HG03175 (cell line): Measurements from ENCODE around the gene UGT1A8.
A peak's percentile ranks its signal among the peaks of the same experiment; 100 is the strongest.
"Not testable (repeated sequence)": the region's sequence is repeated elsewhere in the genome, so short reads cannot be mapped to it uniquely, and the experiment has no call there.

ENCODE experiments used
- ATAC-seq: cut with Tn5 transposase; IDR thresholded peaks from one replicate; pipeline ENCODE4 v1.9.1; 2021; ENCODE audit warnings: mild to moderate bottlenecking, moderate library complexity; ENCODE audit not compliant: unreplicated experiment

The UGT1A8 gene

DNA sequence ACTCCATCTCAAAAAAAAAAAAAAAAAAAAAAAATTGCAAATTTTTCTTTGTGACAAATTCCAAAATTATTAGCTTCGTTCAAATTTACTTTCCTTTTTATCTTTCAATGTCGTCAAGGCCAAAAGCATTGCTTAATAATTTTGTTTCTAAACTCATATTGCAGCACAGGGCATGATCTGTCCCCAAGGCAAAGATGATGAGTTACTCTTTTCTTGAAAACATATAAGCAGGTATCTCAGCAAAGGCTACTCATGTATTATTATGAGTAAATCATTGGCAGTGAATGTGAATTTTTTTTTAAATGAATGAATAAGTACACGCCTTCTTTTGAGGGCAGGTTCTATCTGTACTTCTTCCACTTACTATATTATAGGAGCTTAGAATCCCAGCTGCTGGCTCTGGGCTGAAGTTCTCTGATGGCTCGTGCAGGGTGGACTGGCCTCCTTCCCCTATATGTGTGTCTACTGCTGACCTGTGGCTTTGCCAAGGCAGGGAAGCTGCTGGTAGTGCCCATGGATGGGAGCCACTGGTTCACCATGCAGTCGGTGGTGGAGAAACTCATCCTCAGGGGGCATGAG lies 64.2 kb downstream of the UGT1A8 start, which contains the start of gene UGT1A7:
UGT1A7 (plus strand) TSS at position 381 of the 579 bp plus-strand sequence; CDS start at position 418, 37 bp downstream.
- ATAC-seq = no peak

DNA sequence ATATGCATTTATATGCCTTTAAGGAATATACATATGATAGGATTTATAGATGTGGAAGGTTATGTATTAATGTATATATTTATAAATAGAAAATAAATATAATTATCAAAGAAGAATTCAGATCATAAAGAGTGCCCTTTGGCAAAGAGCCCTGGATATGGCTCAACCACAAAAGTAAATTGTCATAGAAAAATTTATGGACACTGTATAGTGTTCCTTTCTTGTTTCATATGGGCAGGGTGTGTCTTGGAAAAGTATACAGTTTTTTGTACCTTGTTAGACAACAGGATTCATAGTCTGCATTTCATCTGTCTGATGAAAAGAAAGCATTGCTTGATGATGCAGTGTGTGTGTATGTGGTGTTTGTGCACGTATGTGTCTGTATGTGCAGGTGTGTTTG lies 67.2 kb downstream of the UGT1A8 start:
- no peak for ATAC-seq

DNA sequence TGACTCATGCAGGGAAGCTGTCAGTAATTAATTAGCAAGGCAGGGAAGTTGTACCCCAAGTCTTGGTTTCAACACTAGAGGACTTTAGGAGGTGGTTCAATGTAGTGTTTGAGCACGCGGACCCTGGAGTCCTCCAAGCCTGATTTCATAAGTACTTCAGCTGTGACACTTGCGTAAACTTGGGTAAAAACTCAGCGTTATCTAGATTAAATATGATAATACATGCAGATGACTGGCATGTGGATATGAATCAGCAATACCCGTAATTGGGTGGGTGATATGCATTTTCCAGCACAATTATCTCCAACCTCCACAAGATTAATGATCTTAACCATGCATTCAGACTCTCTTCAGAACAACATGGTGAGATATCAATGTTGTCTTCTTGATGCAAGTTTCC lies 69.5 kb downstream of the UGT1A8 start:
- no peak for ATAC-seq

DNA sequence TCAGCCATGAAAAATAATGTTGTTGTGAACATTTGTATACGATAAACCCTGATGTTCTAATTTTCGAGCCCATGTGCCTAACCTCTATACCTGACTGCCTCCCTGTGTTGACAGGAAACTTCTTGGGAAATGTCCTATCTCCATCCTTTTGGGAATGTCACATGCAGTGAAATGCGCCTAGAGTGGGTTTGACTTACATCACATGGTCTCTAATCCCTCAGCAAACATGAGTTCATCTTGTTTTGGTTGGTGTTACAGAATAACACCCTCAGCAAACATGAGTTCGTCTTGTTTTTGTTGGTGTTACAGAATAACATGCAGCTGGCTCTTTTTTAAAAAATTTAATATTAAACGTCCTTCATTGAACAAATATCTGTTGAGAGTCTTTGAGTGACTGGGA lies 70.9 kb downstream of the UGT1A8 start:
- no peak for ATAC-seq

DNA sequence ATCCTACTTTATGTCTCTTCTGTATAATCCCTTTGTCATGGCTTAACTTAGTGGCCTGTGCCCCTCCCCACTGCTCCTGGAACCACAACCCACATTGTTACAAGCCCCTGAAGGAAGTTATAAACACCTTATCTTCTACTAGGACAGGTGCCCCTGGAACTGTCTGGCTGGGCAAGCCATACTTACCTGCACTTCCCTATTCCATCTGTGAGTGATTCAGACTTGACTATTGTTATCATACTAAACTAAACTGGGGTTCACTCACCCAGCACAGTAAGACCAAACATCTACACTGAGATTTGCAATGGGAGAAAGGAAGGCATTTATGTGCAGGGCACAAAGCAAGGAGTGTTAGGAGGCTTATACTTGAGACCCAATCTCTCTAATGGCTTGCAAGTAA lies 71.6 kb downstream of the UGT1A8 start:
- no peak for ATAC-seq

DNA sequence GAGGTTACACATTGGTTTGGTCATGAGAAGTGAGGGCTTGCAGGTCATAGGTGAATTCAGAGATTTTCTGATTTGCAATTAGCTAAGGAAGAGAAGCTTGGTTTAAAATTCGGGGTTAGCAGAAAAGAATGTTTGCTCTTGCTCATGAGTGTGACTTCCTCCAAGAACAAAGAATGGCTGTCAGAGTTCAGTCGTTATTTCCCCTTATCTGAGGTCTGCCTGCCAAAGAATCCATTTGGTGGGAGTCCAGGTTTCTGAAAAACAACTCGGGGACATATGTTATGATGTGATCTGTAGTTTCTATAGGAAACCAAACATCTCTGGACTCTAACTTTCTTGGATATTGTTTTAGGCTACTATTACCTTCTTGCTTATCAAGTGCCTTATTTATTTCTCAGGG lies 72.1 kb downstream of the UGT1A8 start:
- ATAC-seq = no peak

DNA sequence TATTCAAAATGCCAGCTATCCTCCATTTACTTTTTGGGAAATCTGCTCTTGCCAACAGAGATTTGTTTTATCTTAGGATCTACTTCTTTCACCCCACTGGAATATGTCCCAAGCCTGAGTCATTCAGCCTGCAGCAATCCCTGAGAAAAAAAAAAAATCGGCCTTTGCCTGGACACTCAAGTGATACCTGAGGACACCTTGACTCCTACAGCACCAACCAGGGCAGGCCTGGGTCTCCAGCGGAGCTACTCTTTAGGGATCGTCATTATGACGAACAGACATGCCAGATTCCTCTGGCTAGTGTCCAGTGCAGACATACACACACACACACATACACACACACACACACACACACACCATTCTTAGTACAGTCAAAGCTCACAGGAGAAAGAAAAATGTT lies 73.0 kb downstream of the UGT1A8 start:
- ATAC-seq = no peak

DNA sequence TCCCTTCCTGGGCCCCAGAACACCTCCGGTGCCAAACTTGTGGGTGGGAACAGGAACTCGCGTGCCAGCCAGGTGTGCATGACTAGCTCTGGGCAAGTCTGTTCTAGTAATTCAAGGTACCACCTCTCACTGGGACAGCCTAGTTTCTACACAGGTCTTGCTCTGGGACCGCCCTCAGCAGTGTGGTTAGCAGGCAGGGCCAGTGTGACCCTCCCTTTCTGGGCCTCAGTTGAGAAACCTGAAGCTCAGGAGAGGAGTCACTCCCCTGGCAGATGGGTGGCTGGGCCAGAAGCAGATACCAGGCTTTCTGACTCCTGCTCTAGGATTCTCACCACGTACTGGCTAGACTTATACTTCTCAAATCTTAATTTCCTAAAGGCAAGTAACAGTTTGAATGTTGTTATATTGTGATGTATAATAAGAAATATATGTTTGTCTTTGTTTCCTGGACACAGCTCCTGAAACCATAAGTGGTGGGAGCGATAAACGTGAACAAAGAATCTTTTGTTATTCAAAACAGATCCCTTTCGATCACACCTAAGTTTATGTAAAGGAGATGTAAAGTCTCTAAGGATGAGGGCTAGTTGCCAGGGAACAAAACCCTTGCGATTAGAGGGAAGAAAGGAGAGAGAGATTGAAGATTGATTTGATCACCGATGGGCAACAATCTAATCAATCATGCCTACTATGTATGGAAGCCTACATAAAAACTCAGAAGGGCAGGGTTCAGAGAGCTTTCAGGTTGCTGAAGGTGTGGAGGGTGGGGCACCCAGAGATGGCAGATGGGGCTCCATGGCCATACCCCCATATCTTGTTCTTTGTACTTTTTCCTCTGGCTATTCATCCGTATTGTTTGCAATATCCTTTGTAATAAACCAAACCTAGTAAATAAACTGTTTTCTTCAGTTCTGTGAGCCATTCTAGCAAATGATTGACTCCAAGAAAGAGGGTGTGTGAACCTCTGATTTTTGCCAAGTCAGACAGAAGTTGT lies 74.3 kb downstream of the UGT1A8 start:
- ATAC-seq = no peak

DNA sequence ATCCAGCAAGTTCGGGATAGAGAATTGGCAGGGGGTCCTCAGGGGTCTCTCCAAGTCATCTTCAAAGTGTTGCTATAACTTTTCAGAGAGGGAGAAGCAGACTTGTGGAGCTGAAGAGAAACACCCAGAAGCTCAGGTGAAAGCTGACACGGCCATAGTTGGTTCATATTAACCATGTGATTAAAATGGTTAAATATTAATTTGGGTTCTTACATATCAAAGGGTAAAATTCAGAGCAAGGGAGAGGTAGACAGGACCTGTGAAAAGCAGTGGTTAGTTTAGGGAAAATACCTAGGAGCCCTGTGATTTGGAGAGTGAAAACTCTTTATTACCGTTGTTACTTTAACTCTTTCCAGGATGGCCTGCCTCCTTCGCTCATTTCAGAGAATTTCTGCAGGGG lies 75.2 kb downstream of the UGT1A8 start, which contains the start of gene UGT1A6:
UGT1A6 (plus strand) TSS at position 243 of the 400 bp plus-strand sequence; CDS start at position 358, 115 bp downstream.
- no peak for ATAC-seq

DNA sequence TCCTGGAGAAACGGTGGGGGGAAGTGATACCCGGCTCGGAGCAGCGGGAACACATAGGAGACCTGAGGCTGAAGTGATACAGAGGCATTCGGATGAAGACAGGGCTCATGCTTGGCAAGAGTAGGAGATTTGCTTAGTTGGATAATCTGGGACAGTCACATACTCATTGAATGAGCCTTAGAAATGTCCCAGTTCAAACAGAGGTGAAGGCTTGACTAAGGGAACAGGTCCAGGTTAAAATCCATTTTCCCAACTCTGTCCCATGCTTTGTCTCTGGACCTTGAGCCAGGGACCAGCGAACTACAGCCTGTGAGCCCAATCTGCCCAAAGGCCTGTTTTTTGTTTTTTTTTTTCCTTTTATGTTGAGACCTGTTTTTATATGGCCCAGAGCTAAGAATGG lies 76.5 kb downstream of the UGT1A8 start:
- ATAC-seq = no peak

DNA sequence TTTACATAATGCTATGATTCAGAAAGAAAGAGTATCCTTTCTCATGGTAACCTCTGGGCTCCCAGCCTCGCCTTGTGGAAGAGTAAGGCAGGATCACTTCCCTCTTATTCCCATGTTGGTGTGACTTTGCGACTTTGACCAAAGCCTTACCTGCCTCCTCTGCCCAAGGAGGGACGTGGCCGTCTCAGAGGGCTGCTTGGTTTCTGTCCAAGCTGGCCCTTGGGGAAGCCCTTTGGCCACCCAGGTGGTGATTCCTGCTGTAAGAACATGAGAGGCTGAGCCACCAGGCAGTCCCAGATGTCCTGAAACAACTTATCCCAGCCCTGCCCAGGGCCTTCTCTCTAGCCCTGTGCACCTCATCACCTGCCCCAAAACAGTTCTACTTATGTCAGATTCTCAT lies 81.3 kb downstream of the UGT1A8 start:
- no peak for ATAC-seq

DNA sequence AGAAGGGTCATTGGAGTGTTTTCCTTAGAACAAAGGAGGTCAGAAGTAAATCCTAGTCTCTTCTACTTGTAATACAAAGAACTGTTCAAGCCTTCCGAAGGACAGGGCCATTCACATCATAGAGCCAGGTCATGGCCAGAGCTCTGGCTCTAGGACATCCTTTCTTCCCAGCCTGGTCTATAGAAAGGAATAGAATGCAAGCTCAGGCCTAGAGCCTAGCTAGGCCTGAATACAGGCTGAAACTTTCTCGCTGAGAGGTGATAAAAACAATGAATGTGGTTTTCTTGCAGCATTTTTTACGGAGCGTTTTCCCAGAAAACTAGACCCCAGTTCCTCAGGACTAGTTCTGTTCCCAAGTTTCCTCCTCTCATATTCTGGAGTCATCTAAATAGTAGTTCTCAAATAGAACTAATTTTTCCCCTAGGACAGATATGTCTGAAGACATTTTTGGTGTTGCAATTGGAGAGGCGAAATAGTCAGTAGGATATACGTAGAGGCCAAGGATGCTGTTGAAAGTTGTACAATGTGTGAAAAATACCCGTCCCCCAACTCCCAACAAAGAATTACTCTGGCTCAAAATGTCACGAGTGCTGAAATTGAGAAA lies 82.1 kb downstream of the UGT1A8 start:
- no peak for ATAC-seq

DNA sequence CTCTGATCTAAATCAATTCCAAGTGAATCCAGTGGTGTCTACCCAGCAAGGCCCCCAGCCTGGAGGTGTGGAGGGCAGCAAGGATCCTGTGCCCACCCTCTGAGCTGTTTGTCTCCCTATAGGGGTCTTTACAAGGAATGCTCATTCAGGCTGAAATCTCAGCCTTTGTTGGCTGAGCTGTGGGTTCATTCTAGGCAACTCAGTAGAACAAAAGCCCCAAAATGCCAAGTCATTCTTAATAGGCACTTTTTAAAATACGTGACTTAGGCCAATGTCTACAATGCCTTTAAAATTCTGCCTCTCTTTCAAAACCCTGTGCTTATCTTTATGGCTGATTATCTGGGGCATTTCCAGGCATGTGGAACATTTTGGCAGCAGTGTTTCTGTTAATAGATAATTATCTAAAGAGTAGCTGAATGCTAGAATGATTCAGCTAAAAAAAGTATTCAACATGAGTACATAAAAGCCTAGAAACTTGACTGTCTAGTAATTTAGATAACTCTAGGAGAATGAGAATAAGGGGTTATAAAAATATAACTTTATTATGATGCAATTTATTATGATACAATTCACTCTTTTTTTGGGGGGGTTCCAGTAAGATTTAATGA lies 82.7 kb downstream of the UGT1A8 start:
- no peak for ATAC-seq

DNA sequence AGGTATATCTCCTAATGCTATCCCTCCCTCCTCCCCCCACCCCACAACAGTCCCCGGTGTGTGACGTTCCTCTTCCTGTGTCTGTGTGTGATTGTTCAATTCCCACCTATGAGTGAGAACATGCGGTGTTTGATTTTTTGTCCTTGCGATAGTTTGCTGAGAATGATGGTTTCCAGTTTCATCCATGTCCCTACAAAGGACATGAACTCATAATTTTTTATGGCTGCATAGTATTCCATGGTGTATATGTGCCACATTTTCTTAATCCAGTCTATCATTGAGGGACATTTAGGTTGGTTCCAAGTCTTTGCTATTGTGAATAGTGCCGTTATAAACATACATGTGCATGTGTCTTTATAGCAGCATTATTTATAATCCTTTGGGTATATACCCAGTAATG lies 83.4 kb downstream of the UGT1A8 start:
- not testable (repeated sequence) for ATAC-seq

DNA sequence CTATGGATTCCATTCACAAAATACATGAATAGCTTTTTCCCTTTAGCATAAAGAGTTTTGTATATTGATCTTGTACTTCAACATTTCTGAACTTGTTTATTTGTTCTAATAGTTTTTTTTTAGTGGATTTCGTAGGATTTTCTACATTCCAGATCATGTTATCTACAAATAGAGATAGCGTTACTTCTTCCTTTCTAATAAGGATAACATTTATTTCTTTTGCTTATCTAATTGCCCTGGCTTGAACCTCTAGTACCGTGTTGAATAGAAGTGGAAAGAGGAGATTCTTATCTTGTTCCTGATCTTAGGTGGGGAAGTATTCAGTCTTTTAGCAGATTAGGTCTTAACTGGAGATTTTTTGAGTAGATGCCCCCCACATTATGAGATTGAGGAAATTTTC lies 84.8 kb downstream of the UGT1A8 start:
- ATAC-seq = no peak

DNA sequence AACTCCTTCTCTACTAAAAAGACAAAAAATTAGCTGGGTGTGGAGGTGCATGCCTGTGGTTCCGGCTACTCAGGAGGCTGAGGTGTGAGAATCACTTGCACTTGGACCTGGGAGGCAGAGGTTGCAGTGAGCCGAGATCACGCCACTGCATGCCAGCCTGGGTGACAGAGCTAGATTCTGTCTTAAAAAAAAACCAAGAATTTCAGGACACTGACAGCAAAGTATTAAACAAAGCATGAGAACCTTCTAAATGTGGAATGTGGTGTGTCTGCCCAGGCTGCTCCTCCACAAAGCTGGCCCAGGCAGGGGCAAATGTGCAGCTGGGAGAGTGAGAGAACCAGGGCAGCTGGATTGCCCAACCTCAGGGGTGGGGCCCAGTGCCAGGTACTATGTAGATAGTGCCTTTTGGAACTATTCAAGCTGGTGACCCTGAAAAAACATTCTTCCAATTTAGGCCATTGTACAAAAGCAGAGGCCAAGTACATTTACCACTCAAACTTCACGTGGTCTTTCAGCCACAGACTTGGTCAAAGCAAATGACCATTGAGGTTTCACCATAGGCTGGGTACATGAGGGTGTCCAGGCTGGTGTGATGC lies 88.6 kb downstream of the UGT1A8 start:
- no peak for ATAC-seq

DNA sequence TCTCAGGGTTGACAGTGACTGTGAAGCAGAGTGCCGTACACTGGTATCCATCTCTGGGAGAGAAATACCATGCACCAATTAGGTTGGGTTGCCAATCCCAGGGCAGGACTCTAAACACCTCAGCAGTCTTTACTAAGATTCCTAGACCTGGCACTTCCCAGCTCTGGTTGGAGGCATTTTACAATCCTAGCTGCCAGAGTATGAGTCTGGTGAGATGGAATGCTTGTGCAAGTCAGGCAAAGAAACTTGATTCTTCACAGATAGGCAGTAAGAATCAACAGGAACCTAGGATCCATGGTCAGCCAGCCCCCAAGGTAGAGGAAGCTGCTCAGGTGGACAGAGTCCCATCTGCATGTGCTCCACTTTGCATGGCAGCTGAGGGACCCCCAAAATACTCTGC lies 89.3 kb downstream of the UGT1A8 start:
- ATAC-seq = no peak

DNA sequence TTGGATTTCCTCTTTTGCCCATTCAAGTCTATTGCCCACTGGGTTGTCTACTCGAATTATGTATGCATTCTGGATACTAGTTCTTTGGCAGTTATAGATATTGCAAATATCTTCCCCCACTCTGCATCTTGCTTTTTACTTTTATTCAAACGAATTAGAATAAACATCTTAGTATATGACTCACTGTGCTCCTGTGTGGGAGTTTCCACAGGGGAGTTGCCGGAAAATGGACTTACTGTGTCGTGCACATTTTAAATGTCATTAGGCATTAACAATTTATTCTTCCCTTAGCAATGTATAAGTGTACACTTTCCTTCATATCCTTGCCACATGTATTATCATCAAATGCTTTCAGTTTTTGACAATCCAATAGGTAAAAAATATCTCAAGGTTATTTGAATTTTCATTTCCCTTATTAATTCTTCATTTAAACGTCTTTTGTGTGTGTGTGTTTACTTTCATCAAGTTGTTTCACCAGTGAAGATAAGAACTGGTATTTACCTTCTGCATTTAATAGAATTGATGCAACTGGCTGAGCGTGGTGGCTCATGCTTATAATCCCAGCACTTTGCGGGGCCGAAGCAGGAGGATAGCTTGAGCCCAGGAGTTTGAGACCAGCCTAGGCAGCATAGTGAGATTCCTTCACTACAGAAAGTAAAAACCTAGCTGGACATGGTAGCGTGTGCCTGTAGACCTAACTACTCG lies 90.7 kb downstream of the UGT1A8 start:
- ATAC-seq = no peak

DNA sequence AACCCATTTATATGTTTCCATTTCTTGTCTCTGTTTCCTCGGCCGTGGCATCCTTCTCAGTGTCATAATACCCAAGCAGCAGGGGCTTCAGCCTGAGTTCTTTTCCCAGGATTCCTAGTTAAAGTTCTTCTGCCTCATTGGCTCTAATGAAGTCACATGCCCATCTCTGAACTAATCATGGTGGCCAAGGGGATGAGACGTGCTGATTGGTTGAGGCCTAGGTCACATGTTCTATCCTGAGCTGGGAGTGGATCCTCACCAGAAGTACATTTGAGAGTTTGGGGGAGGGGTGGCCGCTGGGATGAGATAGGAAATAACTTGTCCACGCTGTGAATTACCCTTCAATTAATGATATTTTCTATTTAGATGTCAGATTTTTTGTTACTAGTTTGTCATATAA lies 91.5 kb downstream of the UGT1A8 start:
- no peak for ATAC-seq

DNA sequence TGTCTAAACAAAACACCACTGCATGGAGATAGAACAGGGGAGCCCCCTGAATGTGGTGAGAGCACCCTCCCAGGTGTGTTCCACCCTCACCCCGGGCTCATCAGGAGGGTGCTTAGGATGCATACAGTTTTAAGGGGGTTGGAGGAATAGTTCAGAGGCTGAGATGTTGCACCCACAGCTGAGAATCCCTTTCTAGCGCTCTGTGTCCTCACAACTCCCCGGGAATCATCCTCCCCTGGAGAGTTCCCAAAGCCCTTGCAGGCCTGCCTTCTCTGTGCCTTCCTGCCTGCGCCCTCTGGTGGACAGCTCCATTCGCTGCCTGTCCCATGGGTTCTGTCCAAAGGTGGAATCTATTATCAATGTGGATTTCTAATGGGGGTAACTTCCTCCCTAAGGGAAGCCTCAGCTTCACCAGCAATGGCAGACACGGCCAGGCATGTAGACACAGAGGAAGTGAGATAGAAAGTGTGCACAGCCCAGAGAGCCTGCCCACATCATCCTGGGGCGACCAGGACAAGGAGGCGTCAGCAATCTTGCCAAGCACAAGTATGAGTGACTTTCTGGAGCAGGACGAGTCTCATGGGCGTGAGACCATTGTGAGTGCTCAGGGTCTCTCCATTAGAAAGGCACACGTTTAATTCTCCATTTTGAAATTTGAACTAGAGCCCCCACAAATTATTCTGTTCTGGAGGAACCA lies 94.0 kb downstream of the UGT1A8 start:
- peak; percentile 62 for ATAC-seq
